ENCODE measurements around the gene FIGNL1.
A peak's percentile ranks its signal among the peaks of the same experiment; 100 is the strongest.
"Not testable (repeated sequence)": the region's sequence is repeated elsewhere in the genome, so short reads cannot be mapped to it uniquely, and the experiment has no call there.

Gene FIGNL1

DNA sequence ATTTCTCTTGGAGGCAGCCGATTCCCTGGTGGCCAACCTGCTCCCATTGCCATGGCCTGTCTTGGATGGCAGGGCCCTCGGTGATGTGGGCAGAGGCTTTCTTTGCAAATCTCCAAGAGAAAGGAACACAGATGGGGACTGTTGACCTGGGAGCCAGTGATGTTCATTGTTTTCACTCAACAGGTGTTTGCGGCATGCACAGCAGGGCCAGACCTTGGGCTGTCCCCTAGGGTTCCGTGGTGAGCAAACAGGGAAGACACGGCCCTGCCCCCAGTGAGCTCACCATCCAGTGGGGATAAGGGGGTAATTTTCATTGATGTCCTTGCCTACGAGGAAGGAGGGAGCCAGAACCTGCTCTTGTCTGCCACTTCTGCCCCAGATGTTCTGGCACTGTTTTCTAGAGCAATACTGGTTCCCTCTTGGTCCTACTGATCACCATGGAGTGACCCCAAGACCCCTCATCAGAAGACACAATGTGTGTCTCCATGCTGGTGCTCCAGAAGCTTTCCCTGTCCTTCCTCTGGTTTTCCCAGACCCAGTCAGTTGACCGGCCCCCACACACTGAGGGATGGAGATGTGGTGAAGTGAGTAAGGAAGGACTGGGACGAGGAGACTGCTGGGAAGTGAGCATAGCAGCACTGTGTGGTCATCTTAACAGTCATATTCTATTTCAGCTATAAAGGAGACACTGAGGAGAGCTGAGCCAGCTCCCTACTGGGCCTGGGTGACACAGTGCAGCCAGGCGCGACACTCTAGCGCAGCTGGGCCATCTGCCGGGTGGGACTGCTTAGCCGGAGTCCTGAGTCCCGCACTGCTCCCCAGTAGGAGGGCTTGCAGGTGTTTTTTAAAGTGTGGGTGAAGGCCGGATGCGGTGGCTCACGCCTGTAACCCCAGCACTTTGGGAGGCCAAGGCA is 20.4 kb upstream of the FIGNL1 start:
- peak in 1 of 2 experiments; percentile 64 for DNase-seq

DNA sequence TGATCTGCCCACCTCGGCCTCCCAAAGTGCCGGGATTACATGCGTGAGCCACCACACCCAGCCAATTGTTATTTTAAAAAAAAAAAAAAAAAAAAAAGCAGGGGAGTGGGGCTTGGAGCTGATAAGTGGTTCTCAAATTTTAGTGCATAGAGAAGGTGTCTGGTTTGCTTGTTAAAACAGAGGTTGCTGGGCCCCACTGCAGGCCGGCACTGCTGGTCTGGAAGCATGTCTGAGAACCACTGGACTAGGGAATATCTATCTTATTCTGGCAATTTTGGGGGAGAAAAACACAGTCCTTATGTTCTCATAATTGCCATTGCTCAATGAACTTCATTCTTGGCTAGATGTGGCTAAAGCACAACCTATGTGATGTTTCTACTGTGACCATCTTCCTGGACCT is 19.0 kb upstream of the FIGNL1 start:
- DNase-seq, result no peak

DNA sequence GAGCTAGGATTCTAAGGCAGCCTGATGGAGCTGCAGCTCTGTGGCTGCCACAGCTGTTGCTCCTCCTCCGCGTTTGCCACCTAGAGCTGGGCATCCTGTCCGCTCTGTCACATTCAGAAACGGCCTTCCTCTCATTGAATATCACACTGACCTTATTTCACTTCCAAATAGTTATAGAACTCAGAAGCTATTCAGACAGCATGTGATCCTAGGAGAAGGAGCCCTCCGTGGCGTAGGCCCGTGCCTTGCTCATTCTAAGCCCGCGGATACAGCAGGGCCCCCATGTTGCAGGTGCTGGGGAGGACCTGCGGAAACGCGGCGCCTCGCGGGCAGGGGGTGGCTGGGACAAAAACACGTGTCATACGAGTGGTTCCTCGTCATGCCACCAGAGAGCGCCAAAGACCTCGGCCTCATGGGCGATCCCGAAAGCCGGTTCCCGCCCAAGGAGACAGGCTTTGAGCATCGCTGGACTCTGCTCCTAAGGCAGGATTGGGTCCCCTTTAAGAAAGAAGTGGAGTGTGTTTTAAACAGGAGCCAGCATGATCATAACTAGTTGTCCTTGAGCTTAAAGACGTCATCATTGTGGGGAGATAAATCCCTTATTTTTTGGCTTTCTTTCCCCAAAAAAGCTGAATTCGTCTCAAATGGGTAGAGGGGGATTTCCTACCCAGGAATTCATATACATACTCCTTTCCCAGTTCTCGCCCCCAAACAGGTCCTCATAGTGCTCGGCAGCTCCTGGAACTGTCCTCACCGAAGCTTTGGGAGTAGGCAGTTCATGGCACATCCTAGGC is 17.9 kb upstream of the FIGNL1 start:
- DNase-seq, result peak; percentile 90 to 91

DNA sequence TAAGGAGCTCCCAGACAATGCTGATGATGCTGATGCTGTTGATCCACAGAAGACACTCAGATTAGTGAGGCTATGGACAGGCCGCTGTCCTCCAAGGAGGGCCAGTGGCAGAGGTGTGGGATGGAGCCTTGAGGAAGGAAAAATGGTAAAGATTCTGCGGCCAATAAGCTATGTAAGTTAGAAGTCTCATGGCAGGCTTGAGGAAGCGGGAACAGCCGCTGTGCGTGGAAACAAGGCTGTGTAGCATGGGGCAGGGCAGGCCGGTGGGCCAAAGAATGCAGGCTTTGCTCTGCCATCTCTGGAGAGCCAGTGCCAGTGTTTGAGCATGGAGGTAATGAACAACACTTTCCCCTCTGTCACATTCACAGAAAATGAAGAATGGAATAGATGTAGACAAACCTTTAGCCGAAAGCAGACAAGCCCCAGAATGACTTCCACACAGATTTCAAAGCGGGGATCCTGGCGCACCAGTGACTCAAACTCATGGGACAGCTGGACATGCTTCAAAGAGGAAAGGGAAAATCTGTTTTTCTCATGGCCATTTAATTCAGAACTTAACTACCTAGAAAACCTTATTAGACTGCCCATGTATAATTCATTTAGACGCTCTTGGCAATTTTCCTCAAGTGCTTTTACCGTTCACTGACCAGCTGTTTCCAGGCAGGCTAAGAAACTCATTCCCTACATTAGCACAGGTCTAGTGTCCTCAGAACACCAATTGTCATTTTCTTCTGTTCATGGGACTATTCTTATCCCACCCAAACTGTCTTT is 16.9 kb upstream of the FIGNL1 start:
- DNase-seq, result no peak

DNA sequence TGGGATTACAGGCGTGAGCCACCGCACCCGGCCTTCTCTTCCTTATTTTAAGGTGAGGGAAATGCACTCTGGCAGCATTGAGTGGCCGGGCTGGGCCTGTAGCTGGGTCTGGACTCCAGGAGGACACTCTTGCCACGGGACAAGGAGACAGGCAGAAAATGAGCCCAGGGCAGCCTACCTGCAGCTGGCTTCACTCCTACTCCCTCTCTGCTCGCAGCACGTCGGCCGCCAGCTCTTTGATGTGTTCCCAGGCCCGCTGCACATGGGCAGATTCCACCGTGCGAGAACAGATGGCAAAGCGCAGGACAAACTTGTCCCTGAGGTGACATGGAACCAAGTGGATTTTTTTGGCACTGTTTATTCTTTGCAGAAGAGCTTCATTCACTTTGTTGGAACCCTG is 12.9 kb upstream of the FIGNL1 start:
- DNase-seq, result no peak

DNA sequence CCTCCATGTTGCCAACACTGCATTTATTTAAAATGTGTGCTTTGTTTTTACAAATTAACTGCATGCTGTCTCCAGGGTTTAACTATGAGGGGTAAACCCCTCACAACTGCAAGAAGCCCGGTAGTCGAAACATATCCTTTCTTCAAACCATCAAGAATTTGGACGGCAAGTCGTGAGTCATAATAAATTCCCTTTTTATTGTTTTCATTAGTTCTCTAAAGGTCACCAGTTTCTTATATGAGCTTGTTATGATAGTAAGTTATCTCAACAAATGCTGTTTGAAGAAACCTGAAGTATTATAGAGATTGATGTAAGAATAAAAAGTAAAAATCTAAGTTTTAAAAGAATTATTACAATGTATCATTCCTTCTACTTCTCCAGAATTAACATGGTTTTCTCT is 12.2 kb upstream of the FIGNL1 start:
- DNase-seq, result no peak

DNA sequence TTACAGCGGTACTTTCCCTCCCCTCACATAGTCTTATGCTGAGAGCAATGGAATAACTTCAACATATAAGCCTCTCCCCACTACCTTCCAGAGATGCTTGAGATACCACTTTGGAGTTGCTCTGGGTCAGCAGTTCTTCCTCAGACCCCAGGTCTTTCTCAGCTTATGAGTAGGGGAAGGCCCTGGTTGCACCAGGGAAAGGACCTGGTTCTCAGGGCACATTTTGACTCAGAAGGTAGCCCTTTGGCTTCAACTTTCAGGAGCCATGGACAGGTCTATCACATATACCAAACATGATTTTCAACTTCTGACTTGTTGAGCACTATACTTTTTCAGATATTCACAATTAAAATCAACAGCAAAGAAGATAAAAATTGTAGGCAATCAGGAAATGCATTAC is 11.5 kb upstream of the FIGNL1 start:
- no peak for DNase-seq

DNA sequence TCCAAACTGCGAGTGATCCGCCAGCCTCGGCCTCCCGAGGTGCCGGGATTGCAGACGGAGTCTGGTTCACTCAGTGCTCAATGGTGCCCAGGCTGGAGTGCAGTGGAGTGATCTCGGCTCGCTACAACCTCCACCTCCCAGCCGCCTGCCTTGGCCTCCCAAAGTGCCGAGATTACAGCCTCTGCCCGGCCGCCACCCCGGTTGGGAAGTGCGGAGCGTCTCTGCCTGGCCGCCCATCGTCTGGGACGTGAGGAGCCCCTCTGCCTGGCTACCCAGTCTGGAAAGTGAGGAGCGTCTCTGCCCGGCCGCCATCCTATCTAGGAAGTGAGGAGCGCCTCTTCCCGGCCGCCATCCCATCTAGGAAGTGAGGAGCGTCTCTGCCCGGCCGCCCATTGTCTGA is 9.0 kb upstream of the FIGNL1 start:
- not testable (repeated sequence) for DNase-seq

DNA sequence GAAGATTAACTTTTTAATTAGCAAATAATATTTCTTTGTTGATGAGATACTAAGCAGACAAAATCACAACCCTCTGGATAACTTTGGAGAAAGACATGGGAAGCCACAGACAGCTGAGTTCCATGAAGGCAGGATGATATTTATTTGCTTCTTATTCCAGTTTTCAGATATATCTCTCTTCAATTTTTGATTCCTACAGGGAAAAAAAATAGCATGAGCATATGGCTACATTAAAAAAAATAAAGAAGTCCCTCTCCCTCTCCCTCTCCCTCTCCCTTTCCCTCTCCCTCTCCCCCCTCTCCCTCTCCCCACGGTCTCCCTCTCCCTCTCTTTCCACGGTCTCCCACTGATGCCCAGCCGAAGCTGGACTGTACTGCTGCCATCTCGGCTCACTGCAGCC is 8.5 kb upstream of the FIGNL1 start:
- DNase-seq, result not testable (repeated sequence)

DNA sequence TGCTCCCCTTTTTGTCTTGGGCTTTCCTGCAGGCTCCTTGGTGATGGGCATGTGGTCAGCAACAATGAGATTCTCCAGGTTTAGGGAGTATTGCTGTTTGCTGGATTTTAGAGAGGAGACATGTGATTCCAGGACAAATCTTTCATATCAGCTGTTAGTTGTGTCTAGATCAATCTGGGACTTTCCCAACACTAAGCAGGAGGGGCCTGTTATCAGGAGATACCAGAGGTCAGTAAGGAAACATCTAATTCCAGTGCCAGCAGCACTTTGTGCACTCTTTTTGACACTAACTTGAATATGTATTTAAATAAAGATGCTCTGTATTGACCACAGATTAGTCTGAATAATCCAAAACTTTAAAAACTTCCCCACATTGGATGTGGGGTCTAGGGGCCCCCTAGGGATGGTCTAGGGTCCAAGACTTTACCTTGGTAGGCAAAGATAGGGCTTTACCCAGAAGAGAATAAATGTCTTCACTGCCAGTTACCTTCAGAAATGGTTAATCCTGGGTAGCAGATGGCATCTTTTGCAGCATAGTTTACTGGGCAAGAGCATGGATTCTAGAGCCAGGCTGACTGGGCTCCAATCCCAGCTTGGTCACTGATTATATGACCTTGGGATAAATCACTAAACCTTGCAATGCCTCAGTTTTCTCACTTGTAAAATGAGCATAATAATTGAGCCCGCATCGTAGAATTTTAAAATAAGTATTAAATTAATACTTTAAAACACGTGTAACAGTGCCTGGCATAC is 6.4 kb upstream of the FIGNL1 start:
- no peak for DNase-seq

DNA sequence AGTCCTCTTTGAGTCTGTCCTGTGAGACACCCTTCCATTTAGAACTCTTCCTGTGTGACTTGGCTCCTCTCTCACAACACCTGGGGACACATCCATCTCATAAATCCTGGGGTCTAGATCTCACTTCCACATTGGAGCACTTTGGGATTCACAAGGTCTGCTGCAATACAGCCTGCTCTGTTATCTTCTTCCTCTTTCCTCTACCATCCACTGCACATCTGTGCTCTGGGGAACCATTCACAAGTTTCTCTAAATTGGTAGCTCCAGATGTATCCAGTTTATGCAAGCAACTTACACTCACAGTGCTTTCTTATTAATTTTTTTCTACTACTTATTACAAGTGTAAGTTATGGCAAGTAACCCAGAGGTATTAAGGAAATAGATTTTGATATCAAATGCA is 5.5 kb upstream of the FIGNL1 start:
- no peak for DNase-seq

DNA sequence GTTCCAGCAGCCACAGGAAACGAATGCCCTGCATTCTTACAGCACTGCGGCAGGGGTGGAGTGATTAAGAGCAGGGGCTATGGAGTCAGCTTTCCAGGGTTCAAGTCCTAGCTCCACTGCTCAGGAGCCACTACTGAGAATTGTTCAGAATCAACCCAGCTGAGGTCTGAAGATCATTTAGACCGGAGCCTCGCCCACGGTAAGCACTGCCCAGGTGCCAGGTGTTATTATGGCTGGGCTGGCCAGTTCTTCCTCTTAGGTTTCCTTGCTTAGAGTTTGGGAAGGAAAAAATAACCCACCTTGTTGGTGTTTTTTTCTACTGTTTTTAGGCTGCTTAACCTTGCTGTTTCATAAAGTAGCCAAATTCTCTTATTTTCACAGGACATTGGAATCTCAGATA is 4.8 kb upstream of the FIGNL1 start:
- no peak for DNase-seq

DNA sequence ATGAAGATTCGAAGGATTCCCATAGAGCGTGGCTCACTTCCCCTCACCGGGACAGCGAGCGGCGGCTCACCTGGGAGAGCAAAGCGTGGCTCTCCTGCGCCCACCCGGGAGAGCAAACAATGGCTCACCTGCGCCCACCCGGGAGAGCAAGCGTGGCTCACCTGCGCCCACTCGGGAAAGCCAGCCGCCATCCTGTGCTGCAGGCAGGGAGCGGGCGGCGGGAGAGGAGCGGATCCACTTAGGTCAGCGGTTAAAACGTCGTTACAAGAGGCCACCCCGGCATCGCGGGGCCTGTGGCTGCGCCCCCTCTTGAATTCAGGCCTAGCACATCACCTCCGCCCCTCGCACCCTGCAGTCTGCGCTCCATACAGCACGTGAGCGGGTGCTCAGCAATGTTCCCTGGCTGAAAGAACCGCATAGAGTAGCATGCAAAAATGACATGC is 461 bp upstream of the FIGNL1 start:
- DNase-seq, result peak; percentile 14 to 50

DNA sequence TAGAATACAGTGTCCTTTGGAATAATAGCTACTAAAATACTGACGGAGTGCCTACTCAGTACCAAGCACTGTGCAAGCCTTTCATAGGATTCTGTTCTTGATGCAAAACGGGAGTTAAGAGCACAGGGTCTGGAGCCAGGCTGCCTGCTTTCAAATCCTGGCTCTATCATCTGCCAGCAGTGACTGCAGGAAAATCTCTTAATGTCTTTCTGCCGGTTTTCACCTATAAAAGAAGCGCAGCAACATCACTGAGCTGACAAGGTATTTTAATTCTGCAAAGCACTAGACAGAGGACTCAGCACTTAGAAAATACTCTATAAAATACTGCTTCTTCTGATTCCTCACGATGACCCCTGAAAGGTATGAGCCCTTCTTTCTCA is 659 bp downstream of the FIGNL1 start:
- no peak for DNase-seq

DNA sequence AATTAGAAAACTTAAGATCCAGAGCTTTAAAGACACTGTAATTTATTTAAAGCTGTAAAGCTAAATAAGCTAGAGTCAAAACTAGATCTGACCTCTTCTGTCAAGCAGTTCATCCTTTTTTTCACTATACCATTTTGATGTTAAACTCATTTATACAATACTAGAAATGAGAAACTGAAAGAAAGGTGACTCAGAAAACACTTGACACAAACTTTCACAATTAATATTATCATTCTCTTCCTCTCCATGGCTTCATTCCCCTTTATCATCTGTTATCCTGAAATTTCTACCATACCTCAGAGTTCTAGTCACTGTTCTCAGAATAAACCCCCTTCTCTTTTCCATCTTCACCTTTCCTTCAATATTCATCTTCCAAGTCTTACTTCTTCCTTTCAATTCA is 1.3 kb downstream of the FIGNL1 start:
- no peak for DNase-seq

DNA sequence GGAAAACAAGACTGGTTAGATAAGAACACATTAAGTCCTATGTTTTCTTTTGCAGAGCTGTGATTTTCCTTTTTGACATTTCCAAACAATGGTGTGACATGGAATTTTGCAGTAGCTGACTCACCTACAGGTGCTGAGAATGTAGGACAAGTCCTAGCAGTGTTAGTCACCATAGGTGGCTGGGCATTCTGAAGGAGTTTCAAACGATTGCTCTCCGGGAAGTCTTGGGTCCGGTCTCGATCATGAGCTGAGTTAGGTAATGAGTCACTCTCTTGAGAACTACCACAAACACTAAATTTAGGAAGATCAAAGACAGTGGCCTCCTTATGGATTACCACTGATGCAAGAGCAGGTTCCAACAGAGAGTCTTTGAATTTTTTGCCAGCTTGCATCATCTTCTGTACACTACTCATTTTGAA is 3.6 kb downstream of the FIGNL1 start:
- no peak for DNase-seq

DNA sequence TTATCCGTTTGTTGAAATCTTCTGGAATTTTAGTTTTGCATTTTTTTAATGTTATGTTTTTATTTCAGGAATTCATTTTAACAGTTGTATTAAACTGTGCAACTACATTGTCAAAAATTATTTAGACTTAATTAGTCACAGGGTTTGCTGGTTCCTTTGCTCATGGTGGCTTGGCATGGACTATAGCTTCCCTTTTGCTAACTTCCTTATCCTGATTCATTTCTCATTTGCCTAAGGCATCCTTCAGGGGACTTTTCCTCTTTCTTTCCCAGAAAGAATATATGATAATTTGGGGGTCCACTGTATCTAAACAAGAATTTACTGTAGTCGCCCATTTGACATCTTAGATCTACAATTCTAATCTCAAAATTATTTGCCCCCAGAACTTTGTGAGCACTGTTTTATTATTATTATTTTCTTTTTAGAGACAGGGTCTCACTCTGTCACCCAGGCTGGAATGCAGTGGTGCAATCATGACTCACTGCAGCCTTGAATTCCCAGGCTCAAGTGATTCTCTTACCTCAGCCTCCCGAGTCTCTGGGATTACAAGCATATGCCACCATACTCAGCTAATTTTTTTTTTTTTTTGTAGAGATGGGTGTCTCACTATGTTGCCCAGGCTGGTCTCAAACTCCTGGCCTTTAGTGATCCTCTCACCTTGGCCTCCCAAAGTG is 13.9 kb downstream of the FIGNL1 start:
- no peak for DNase-seq

DNA sequence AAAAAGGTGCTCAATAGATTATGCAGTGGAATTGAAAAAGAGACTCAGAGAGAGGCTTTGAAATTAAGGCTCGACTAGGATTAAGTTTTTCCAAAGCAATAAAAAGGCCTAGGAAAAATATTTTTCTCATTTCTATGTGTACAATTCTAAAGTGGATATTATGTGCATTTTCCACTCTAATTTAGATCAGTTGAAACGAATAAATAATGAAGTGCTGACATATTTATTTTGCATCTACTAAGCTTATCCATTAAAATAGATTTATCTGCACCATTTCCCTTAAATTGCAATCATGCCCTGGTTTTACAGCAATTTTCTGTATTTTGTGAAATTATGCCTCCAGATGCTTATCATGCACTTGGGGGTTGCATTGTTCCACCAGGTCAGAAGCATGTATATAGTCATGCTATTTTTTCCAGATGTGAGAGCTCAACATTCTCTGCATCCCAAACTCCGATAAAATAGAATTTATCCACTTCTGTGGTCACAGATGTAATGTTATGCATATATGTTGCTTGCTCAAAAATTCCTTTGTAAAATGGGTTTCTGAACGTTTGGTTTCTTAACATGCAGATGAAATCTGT is 18.3 kb downstream of the FIGNL1 start:
- no peak for DNase-seq

DNA sequence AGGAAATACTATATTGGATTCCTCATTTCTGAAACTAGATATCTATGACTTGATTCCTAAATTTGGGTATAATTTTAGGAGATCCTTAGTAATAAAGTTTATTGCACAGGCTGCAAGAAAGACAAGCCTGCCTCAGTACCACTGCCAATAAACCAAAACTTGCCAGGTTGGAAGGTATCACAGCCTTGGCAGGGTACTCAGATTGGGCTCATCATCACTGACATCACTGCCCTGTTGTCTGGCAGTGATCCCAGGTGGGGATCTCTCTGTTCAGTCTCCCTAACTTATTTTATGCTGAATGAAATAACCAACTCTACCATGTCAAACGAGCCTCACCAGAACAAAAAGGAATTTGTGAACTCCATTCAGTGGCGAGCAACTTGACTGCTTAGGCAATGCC is 18.8 kb downstream of the FIGNL1 start:
- DNase-seq, result no peak

DNA sequence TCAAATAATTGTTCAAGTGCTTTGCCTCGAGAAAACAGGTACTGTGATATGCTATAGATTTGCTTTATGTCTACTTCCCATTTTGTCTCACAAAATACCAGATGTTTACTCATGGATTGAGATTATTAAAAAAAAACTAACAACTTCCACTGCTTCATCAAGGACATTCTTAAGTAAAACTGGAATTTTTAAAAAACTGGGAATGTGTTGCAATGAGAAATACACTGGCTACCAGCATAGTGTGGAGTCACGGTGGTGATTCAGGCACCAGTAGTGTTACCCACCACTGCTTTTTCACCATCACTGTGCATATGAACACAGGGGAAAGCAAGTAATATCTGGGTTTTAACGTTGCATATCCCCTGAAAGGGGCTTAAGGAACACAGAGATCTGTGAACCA is 21.2 kb downstream of the FIGNL1 start:
- DNase-seq, result no peak

DNA sequence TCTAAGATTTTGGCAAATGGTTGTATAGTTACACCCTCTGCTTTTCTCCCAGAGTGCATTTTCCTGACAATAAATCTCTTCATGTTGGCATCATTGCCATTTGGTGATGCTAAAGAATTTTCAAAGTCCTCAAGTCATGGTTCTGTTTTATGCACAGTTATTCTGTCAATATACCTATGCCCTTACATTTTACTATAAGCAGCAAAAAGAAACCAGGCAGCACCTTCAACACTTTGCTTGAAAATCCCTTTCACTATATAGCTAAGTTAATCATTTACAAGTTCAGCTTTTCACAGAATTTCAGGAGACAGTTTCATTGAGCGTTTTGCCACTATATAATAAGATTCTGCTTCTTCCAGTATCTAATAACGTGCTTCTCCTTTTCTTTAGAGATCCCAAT is 22.6 kb downstream of the FIGNL1 start:
- DNase-seq, result no peak
